ENCODE measurements around the gene IMMP2L.

IMMP2L gene

GRCh38 chr7:111029574-111030251 is 532.6 kb downstream of the IMMP2L start:
- H3K4me3 ChIP-seq (ENCODE audit: low read depth in 1 of 2, low read length in 2 of 2), result no peak overlapping the region
- no peaks in the 10 kb centered on the region for H3K36me3 ChIP-seq (ENCODE audit: insufficient read depth, low read length)
- ATAC-seq (ENCODE audit: insufficient read depth, low read depth), result no peak
- peaks cover 50% of the 10 kb centered on the region for H3K4me1 ChIP-seq (ENCODE audit: insufficient read depth, low read length)
- H3K27me3 ChIP-seq (ENCODE audit: insufficient read depth, low read length, poor library complexity), result no peaks in the 10 kb centered on the region
- no peaks in the 10 kb centered on the region for H4K20me1 ChIP-seq (ENCODE audit: insufficient read depth, low read length)
- H3K79me2 ChIP-seq (ENCODE audit: insufficient read depth, low read length), result no peaks in the 10 kb centered on the region
- H3K27ac ChIP-seq (ENCODE audit: low read length), result peak overlapping the region; percentile 71
- peak overlapping the region; percentile 48 for H2AFZ ChIP-seq (ENCODE audit: low read depth, low read length)
- DNase-seq, result peak; percentile 38
- H3K9me3 ChIP-seq (ENCODE audit: insufficient read depth, low read length, severe bottlenecking), result no peaks in the 10 kb centered on the region
- TF ChIP-seq EZH2 (IDR thresholded peaks at IDR 0.05; ENCODE audit: borderline replicate concordance, low read depth, low read length, severe bottlenecking), result no peak
- TF ChIP-seq CTCF (IDR thresholded peaks at IDR 0.05; ENCODE audit: borderline replicate concordance, extremely low read depth, low read length, poor library complexity, severe bottlenecking), result no peak
- H3K4me2 ChIP-seq (ENCODE audit: insufficient read depth, low read length), result peak overlapping the region; percentile 25; the same call in 1 of the 2 replicates
- peak overlapping the region; percentile 26; the same call in 1 of the 2 replicates for H3K9ac ChIP-seq (ENCODE audit: low read depth, low read length)

DNA sequence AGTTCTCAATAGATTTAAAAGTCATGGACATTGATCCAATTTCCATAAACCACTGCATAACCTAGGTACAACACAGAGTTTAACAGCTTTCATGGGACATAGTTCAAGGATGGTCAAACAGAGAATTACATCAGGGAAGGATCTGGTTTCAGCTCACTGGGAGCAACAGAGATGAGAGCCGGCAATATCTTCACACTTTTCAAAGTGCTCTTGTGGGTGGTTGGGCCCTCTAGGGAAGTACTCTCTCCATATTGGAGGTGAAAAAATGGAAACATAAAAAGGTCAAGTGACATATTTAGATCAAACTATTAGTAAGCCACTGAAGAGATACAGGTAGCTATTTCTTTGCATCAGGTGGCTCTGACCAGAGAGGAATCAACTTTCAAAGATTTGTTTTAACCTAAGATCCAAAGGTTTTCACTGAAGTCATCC is 533.1 kb downstream of the IMMP2L start:
- Histone ChIP-seq H3K9ac (ENCODE audit: low read depth, low read length) (peak overlapping the region; percentile 26; the same call in 1 of the 2 replicates), H3K27me3 (ENCODE audit: insufficient read depth, low read length, poor library complexity) (no peaks in the 10 kb centered on the region), H4K20me1 (ENCODE audit: insufficient read depth, low read length) (no peaks in the 10 kb centered on the region), H2AFZ (ENCODE audit: low read depth, low read length) (peak overlapping the region; percentile 48; the same call in 1 of the 2 replicates), H3K4me3 (ENCODE audit: low read depth in 1 of 2, low read length in 2 of 2) (no peak overlapping the region), H3K9me3 (ENCODE audit: insufficient read depth, low read length, severe bottlenecking) (no peaks in the 10 kb centered on the region), H3K79me2 (ENCODE audit: insufficient read depth, low read length) (no peaks in the 10 kb centered on the region), H3K36me3 (ENCODE audit: insufficient read depth, low read length) (no peaks in the 10 kb centered on the region), H3K4me1 (ENCODE audit: insufficient read depth, low read length) (peaks cover 56% of the 10 kb centered on the region), H3K4me2 (ENCODE audit: insufficient read depth, low read length) (peak overlapping the region; percentile 25; the same call in 1 of the 2 replicates), H3K27ac (ENCODE audit: low read length) (peak overlapping the region; percentile 71)
- DNase-seq (no peak), ATAC-seq (ENCODE audit: insufficient read depth, low read depth) (no peak)
- TF ChIP-seq EZH2 (IDR thresholded peaks at IDR 0.05; ENCODE audit: borderline replicate concordance, low read depth, low read length, severe bottlenecking), result no peak
- TF ChIP-seq CTCF (IDR thresholded peaks at IDR 0.05; ENCODE audit: borderline replicate concordance, extremely low read depth, low read length, poor library complexity, severe bottlenecking), result no peak

- Histone ChIP-seq H3K36me3 (ENCODE audit: insufficient read depth, low read length) (no peaks in the 10 kb centered on the region), H3K79me2 (ENCODE audit: insufficient read depth, low read length) (no peaks in the 10 kb centered on the region), H3K4me3 (ENCODE audit: low read depth in 1 of 2, low read length in 2 of 2) (no peak overlapping the region), H3K9ac (ENCODE audit: low read depth, low read length) (no peak overlapping the region), H3K27me3 (ENCODE audit: insufficient read depth, low read length, poor library complexity) (no peaks in the 10 kb centered on the region), H4K20me1 (ENCODE audit: insufficient read depth, low read length) (no peaks in the 10 kb centered on the region), H3K4me1 (ENCODE audit: insufficient read depth, low read length) (peaks cover 70% of the 10 kb centered on the region), H3K9me3 (ENCODE audit: insufficient read depth, low read length, severe bottlenecking) (no peaks in the 10 kb centered on the region), H2AFZ (ENCODE audit: low read depth, low read length) (no peak overlapping the region), H3K4me2 (ENCODE audit: insufficient read depth, low read length) (no peak overlapping the region), H3K27ac (ENCODE audit: low read length) (no peak overlapping the region)
- ATAC-seq (ENCODE audit: insufficient read depth, low read depth), result no peak
- TF ChIP-seq CTCF (IDR thresholded peaks at IDR 0.05; ENCODE audit: borderline replicate concordance, extremely low read depth, low read length, poor library complexity, severe bottlenecking) (no peak), EZH2 (IDR thresholded peaks at IDR 0.05; ENCODE audit: borderline replicate concordance, low read depth, low read length, severe bottlenecking) (no peak)
- no peak for DNase-seq
Observed at GRCh38 chr7:111027396-111027795, 534.9 kb downstream of the IMMP2L start.
